Putamen (tissue), 1 donor: ENCODE measurements around the gene ADORA2A.

Source experiments
- DNase-seq: peaks from one replicate; pipeline ENCODE4 v3.0.0-alpha.2; 2016; ENCODE audit warnings: low spot score

The ADORA2A gene

GRCh38 chr22:24418786-24419474 is 8.5 kb upstream of the ADORA2A start:
- no peak for DNase-seq

GRCh38 chr22:24419475-24419850 is 7.9 kb upstream of the ADORA2A start:
- DNase-seq, result no peak

- DNase-seq, result no peak
These were observed 7.1 kb upstream of the ADORA2A start for GRCh38 chr22:24420072-24420976.

GRCh38 chr22:24420977-24421343 is 6.4 kb upstream of the ADORA2A start:
- no peak for DNase-seq

- DNase-seq, result no peak
These were observed 5.9 kb upstream of the ADORA2A start for GRCh38 chr22:24421428-24421931.

GRCh38 chr22:24422102-24422665 is 5.2 kb upstream of the ADORA2A start:
- no peak for DNase-seq

- DNase-seq, result no peak
These were observed 3.8 kb upstream of the ADORA2A start for GRCh38 chr22:24423519-24424000.

DNA sequence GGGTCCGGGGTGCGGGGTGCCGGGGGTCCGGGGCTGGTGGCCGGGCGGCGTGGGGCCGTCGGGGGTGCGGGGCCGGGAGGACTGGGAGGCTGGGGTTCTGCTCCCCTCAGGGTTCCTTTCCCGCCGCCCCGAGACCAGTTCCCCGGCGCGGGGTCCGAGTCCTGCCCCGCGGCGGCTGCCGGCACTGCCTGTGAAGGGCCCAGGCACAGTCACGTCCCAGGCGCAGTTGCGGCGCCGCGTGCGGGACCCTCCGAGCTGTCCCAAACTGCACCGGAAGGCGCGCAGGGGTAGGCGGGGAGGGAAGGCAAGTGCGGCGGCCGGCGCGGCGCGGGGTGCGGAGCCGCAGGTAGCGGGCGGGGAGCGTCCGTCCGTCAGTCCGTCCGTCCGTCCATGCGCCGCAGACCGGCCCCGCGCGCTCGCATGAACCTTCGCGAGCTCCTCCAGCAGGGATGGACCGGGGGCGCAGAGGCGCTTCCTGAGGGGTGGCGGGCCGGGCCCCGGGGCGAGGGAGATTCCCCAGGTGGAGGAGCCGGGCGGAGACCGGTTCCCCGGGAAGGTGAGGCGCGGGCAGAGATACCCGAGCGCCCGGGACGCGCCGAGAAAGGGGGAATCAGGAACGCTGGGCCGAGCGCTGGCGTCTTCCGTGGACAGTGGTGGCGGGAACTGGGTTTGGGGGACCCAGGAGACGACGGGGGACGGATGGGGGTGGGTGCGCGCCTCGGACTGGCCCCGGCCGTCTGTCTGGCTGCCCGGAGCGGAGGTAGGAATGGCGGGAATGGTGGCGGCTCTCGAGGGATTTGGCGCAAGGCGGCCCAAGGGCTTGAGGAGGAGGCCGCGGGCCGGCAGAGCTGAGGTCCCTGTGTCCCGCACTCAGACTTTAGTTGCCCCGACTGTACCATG is 3.1 kb upstream of the ADORA2A start:
- DNase-seq, result no peak

DNA sequence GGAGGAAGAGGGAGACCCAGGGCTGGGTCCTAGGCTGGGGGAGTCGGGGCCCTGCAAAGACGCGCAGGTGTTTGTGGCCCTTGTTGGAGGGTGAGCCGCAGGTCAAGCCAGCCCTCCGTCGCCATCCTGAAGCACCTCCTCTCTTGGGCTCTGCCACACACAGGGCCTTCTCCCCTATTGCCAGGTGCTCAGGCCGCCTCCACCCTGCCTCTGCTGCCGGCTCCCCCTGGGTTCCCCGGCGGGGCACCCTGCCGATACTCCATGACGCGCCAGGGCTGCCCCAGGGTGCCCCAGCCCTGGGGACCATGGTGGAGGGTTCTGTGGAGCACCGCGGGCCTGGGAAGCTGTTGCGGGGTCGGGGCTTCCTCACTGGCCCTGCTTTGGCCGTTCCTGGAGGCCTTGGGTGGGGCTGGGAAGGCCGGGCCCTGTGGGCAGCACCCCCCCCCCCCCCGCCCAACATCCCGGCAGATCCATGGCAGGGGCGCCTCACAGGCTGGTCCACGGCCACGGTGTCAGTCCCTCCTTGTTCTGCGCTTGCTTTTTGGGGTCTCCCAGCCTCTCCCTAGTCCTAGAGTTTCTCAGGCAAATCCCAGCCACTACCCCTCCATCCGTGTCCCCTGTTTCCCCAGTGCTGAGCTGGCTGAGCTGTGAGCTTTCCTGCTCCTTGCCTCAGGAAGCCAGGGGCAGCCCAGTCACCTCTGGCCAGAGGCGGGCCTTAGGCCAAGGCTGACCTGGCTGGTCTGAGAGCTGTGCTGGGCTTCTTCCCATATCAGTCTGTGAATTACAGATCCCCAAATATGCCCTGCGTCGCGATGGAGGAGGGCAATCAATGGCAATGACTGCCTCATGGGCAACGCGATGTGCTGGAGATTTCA is 2.3 kb upstream of the ADORA2A start:
- no peak for DNase-seq

- no peak for DNase-seq
These were observed 963 bp upstream of the ADORA2A start for GRCh38 chr22:24426436-24426835.

DNA sequence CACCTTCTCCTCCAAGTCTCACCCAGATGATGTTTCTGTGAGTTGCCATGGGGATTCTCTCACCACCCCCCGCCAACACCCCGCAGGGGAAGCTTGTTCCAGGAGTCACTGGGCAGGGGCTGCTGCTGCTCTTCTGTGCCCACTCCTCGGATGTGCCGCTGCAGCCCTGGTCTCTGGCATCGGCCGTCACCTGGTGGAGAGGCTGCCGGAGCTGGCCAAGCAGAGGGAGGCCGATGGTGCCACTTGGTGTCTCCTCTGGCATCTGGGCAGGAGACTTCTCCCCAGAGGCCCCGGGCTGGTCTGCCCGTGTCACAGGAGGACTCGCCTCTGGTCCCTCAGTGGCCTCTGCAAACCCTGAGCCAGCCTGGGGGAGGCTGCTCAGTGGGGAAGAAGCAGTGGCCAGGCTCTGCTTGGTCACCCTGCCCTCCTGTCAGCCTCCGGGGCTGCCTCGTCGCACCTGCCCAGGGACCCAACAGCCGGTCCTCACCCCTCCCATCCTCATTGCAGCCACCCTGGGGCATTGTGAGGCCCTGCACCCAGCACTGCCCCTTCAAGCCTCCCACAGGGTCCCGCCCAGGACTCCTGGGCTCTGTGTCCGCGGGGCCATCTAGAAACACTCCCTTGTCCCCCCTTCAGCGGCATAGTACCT is 424 bp upstream of the ADORA2A start:
- DNase-seq, result no peak

DNA sequence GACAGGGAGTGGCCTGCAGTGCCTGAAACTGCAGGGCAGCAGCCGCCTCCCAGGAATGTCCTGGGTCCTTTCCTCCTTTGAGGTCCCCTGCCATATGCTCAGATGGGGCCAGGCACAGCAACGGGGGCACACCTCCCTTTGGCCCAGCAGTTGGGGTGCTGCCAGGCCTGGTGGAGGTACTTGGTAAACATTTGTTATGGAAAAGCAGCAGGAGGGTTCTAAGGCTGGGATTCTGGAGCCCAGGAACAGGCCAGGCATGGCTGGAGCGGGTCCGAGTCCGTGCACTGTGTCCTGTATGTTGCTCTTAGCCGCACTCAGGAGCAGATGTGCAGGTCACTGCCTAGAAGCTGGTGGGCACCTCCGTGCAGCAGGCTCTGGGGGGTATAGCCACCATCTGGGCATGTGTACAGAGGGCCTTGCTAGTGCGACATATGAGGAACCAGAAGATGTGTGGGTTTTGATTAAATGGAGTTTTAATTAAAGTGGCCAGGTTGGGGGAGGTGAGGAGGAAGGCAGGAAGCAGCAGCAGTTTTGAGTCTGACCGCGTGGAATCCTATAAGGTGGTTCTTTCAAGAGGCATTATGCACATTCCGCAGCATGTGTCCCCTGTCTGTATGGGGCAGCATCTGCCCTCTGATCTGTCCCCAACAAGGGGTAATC is 1.5 kb downstream of the ADORA2A start:
- no peak for DNase-seq

- no peak for DNase-seq
These were observed 2.3 kb downstream of the ADORA2A start for GRCh38 chr22:24429411-24430365.

- DNase-seq, result no peak
These were observed 3.3 kb downstream of the ADORA2A start for GRCh38 chr22:24430431-24431308.

- no peak for DNase-seq
These were observed 4.1 kb downstream of the ADORA2A start for GRCh38 chr22:24431309-24432034.

GRCh38 chr22:24432059-24432853 is 4.9 kb downstream of the ADORA2A start:
- DNase-seq, result peak; percentile 76
